Measurements from ENCODE around the gene CD247.

CD247 gene

DNA sequence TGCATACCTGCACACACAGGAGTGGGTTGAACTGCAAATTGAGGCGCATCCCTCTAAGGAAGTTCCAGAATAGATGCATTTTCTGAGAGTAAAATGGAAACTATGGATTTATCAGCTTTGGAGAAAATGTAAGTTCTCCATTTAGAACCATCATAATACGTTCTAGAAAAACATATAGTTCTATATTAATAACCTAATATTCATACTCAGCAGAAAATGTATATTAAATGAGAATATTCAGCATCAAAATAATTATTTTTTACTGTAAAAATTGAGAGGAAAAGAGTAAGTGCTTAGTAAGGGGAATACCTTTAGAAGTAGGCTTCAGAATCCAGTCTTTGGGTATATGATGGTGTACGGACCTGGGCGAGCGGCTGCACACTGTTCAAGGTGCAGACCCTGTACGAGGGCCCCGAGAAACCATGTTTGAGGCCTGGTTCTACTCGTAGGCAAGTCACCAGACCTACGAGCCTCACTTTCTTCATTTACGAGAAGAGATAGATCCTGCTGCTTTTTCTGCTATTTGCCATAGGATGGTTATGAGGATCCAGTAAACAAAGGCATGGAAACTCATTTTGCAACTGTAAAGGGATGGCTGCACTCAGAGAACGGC is 6.8 kb downstream of the CD247 start:
- DNase-seq, result no peak

DNA sequence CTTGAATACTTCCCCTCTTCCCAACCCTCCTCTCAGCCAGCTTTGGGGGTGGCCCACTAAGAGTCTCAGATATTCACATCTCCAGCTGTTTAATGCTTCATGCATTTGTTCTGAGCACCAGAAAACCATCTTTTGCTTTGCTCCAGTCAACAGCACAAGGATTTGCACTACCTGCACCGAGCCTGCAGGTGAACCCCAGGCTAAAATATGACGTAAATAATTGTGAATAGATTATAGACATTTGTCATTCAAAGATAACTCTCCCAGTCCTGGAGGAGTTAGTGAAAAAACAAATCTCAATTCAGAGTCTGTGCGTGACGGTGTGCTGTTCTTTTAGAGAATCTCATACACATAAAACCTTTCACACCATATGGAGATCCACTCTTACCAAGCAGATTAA is 7.4 kb downstream of the CD247 start:
- no peak for DNase-seq

DNA sequence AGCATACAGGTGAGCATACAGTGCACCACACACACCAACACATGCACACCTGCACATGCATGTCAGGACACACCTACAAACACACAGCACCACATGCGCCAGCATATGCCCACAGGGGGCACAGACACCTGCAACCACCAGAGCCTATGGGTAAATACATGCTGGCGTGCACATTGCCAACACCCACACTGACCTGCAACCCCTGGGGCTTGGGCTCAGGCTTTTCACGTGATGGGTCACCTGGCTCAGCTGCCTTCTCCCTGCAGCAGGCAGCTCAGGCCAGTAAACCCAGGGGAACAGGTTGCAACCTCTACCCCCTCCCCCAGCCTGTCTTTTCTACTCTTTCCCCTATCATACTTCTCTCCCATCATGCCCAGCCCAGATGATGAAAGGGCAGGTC is 8.1 kb downstream of the CD247 start:
- no peak for DNase-seq

DNA sequence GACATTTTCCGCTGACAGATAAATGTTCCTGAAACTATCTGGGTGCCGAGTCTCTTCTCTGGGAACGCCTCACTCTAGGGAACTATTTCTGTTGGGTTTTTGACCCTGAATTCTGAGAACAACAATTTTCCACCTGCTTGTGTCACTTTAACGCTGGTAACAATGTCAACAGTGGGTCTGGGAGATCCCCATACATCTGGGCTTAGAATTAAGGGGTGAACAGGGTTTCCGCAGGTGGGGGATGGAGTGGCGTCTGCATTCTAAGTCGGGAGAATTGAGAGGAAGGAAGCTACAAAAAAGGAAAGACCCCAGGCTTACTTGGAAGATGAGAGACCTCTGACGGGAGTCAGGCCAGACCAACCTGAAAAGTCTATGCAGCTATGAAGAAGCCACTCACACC is 8.7 kb downstream of the CD247 start:
- no peak for DNase-seq

DNA sequence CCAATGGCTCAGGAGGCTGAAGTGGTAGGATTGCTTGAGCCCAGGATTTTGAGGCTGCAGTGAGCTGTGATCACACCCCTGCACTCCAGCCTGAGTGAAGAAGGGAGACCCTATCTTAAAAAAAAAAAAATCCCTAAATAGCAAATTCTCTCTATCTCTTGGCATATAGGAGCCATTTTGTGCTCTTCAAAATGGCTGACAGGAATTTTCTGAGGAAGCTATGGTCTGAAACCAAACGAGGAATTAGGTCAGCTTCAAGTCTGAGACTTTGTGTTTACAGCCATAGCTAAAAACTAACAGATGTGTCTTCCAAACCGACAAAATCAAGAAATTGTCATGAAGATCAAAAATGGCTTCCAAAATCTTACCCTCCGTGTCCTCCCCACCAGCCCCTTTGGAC is 10.6 kb downstream of the CD247 start:
- DNase-seq, result no peak

DNA sequence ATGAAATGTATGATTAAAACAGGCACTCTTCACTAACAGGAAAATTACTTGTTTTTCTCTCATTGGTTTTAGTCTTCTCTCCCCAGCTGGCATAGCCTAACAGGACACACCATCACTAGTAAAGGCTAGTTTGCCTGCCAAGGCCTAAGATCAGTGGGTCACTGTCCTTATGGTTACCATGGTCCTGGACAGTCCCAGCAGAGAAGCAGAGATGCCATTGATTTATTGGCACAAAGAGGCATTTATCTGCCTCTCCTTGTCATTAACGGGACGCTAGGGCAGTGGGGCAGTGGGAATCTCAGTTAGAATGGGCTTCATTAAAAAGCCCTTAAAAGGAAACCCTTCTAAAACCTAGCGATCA is 13.9 kb downstream of the CD247 start:
- no peak for DNase-seq

DNA sequence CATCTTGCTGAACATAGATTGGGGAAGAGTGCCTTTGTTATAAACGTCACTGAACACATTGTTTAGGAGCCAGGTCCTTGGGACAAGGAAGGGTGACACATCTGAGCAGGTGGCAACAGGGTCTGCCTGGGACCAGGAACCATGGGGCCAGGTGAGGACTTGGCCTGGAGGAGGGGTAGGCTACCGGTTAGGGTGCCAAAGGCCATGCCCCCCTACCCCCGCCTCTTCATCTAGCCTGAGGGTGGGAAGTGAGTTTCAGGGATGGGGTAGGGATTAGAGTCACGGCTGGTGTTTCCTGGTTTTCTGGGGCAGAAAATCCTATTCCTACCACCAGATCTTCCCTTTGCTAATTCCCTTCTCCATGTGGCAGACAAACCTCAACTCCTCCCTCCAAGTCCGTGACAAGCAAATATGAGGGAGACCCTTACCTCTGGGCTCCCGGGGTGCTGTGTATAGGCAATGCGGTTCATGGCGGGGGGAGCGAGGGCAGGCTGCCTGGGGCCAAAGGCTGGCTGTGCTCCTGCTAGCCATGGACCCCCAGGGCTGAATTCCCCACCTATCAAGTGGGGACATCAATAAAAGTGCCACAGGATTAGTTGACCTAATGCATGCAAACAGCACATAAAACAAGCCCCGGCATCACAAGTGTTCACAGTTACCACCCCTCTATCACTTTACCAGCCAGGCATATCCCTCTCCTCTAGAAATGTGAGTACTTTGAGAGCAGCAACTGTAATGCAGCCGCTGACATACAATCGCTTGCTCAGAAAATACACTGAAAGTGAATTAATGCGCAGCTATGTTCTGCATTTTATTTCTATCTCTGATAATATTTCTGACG is 14.5 kb downstream of the CD247 start:
- DNase-seq, result no peak

DNA sequence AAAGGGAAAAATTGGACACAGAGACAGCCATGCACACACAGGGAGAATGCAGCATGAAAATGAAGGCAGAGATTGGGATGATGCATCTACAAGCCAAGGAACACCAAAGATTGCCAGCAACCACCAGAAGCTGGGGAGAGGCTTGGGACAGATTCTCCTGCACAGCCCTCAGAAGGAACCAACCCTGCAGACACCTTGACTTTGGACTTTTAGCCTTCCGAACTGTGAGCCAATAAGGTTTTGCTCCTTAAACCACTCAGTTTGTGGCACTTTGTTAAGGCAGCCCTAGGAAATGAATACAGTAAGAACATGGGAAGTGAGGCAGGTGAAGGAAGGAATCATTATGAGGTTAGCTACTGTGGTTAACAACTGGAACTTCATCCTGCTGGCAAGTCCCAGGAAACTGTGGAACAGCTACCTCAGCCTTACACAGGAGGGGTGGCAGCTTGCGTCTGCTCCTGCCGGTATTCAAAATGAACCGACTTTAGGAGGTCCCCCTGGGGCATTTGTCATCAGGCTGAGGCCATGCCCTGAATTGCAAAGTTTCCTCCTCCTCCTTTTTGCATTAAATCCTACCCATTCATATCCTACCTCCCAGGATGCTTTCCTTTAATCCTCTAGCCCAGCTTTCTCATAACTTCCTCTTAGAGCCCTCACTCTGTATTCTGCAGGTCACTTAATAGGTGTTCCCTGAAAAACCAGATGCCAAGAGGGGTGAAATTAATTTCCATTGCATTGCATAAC is 15.4 kb downstream of the CD247 start:
- no peak for DNase-seq

DNA sequence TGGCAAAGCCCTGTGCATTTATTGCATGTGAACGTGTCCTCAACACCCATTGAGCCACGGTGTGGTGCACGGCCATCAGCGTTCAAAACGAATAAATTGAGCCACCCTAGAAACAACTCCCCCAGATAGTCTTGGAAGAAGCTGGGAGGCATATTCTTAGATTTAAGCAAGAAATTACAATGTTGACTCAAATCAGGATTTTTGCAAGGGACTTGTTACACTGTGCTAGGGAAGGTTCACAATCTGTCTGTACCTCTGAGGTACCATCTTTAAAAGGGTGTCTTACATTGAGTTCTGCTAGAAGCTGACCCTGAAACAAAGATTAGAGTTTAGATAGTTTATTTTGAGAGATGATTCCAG is 16.2 kb downstream of the CD247 start:
- DNase-seq, result no peak

DNA sequence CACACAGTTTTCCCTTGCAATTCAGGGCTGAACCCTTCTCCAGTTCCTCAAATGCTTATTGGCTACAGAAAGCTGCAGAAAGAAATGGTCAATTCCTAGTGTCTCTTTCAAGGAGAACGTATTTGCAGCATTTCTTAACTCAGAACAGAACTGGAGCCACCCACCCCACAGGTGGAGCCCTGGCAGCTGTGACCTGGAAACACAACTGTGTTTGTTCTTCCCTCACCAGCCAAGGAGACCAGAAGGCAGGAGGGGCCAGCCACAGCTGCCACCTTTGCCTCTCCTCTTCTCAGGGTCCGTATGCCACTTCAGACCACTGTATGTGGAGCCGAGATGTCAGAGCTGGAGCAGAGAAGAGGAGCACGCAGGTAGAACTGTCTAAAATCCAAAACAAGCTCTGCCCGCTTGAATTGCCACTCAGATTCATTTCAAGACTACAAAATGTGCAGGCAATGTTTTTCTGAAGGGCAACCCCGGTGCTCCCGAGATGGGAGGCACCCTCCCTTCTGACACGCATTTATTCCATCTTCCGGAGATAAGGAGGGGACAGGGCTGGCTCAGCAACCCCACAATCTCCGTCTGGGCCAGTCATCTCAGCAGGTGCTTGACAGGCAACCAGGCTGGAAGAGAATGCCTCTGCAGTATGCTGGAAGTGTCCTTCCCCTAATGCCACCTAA is 16.7 kb downstream of the CD247 start:
- DNase-seq, result no peak

DNA sequence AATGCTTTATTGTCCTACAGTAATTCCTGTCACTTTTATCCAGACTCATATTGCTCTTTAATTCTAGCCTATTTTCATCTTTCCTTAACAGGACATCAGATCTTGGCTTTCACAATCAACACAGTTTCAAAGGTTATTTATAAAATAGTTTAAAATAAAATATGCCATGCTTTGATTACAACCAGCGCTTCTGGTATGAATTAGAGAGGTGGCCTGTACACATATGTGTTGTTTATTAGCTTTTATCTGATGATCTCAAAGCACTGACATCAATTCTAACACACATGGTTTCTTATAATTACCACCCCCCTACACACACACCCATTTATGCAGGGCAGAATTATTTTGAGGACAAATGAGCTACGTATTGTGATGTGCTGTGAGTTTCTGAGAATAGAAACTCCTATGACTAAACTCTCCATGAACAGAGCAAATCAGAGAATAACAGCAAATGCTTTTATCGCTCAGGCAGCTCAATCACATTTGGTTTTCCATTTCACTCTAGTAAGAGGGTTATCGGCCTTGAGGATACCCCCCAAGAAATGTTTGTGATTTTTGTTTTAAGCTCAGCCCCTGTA is 18.0 kb downstream of the CD247 start:
- no peak for DNase-seq

DNA sequence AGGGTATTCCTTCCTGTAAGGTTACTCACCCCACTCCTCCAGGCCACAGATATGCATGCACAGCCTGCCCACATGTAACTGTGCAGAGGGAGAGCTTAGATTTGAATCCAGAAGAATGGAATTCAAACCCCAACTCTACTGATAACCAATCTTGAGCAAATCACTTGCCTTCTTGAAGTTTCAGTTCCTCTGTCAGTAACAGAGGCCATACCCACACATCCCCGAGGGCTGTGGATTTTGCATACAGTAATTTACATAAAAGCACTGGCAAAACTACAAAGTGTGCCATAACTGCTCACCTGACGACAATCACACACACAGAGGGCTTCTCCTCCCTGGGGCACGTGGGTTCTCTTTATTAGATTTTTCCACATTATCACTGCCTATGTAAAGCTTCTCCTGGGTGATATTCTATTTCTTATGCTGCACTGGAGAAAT is 18.6 kb downstream of the CD247 start:
- no peak for DNase-seq

DNA sequence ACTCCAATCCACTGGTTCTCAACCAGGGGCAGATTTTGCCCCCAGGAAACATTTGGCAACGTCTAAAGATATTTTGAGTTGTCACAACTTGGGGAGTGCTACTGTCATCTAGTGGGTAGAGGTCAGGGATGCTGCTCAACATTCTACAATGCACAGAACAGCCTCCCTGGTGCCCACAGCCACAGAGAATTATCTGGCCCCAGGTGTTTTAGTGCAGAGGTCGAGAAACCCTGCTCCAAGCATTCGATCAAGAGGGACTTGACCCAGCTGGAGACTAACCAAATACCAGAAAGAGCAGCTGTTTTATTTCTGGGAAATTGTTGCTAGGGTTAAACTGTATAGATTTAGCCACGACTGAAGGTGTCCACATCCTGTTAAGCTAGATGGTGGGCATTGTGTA is 19.2 kb downstream of the CD247 start:
- DNase-seq, result no peak

DNA sequence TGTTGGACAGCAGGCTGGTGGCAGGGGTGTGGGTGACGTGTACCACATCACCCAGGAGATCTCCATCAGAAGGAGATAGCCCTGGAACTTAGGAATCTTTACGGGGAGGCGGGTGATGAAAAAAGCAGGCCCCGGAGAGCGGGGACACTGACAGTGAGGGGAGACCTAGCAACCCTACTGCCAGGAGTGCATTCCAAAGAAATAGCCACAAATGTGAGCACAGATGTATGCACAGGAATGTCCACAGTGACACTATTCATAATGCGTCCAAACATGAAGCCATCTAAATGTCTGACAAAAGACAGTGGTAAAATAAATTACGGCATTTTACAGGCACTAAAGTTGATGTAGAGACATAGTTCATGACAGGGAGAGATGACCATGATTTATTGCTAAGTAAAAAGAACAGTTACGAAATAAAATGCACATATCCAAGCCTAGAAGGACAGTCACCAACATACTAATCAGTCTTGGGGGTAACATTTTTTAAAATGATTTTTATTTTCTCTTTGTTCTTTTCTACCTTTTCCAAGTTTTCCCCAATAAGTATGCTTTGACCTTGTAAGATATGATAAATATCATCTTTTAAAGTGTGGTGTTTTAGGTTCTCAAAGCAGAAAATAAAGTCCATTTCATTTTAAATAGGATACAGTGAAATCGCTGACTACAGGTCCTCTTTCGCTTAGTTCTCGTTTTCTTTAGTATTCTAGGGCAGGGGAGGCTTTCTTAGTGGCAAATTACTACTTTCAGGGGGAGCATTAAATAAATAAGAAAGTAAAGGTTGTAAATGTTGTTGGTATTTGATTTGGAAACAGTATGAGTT is 21.3 kb downstream of the CD247 start:
- DNase-seq, result no peak

DNA sequence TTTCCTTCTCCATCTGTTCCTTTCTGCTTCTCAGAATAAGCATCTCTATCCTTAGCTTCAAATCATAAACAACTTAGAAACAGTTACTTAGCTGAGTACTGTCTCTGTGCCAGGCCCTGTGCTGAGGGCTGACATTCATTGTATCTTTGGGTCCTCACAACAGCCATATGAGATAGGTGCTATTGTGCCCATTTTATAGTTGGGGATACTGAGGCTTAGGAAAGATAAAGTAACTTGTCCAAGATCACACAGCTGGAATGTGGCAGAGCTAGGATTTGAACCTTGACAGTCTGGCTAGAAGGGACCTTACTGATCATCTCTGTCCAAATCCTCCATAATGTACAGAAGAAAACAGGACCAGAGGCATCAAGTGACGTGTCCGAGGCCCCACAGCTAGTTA is 25.0 kb downstream of the CD247 start:
- DNase-seq, result no peak

DNA sequence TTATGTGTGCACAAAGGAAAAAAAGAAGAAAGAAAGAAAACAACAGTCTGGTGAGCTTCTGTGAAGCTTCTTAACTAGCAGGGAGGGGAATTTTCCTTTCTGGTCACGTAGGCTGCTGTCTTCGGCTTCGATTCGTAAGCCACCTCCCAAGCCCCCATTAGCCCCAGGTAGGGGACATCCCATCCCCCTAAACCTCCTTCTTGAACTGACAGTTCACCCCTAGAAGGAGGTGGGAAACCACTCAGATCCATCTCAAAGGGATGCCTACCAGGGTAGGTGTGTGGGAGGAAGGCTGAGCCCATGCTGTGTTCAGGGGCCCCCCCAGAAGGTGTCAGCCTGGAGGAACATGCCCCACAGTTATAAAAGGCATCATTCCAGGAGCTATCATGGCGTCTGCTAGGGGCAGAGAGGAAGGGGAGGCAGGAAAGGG is 25.8 kb downstream of the CD247 start:
- DNase-seq, result no peak

DNA sequence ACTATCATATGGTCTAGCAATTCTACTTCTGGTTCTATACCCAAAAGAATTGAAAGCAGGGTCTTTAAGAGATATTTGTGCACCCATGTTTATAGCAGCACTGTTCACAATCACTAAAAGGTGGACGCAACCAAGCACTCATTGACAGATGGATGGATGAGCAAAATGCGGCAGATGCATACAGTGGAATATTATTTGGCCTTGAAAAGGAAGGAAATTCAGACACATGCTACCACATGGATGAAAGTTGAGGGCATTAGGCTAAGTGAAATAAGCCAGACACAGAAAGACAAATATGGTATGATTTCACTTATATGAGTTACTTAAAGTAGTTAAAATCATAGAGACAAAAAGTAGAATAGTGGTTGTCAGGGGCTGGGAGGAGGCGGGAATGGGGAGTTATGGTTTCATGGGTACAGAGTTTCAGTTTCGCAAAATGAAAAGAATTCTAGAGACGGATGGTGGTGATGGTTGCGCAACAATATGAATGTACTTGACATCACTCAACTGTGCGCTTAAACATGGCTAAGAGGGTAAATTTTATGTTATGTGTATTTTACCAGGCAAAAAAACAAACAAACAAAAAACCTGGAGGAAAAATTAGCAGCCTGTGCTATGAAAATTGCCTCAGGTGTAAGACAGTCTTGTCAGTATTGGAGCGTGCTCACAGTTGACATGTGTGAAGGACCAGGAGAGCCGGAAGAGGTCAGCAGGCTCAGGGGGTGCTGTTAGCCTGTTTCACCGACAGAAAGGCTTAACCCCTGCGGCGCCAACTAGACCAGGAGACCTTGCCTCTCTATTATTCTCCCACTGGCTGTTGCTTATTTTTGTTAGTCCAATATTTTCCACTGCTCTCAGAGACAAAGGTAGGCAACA is 26.5 kb downstream of the CD247 start:
- DNase-seq, result no peak

DNA sequence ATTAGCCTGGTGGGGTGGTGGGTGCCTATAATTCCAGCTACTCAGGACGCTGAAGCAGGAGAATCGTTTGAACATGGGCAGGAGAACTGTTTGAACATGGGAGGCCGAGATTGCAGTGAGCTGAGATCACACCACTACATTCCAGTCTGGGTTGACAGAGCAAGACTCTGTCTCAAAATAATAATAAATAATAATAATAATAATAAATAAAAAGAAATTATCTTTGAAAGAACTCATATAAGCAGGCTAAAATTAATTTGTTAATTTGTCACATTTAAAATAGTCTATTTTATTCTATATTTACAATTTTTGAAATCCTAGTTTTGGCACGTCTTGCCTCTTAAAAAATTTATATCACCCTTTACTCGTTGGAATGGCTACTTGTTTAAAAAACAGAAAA is 27.6 kb downstream of the CD247 start:
- DNase-seq, result no peak

DNA sequence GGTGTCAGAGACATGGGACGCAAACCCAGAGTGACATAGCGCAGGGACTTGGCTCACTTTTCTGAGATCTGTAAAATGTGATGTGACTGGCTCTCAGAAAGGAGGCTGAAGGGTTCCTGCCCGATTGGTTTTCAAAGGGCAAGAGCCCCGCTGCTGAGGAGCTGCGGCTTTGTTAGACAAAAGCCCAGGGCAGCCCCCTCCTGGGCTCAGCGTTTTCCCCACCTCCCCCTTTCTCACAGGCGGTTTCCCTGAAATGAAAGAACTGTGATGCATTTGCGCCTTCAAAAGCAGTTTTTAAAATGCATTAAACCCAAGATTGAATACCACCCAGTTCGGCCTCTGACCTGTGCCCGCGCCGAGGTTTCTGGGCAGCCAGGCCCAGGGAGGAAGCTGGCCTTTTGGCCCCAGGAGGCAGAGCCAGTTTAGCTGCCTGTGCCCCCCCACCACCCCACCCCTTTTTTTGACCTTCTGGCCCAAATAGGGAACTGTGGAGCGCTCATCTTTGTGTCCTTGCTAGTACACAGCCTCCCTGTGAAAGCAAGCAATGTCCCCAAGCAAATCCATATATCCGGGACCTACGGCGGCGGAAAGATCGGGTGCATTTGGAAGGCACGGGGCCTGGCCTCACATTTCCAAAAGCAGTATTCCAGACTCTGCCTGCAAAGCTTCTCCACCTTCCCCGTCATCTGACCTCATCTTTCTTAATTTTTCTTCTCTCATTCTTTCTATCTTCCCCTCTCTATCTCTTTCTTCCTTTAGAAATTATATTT is 28.6 kb downstream of the CD247 start:
- DNase-seq, result no peak

DNA sequence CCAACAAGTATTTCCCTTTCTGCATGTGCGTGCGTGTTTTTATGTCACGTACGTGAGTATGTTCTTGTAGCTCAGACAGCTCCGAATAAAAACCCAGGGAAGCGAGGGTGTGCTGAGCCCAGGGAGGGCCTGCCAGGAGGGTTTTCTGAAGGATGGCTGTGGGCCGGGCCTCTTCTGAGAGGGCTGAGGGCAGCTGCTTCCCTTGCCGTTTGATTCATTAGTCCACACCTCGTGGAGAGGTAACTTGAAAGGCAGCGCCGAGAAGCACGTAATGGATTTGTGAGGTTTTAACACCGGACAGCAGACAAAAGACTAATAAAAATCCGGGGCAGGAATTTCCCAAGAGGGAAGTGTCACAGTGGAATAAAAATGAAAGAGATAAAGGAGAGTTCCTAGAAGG is 29.5 kb downstream of the CD247 start:
- no peak for DNase-seq
